Uterus (tissue), 4 donors: Measurements from ENCODE around the gene MBP. TPM values are rescaled to one million over a fixed set of nuclear protein-coding genes. Genes with fewer than 3 reads are reported as not detected.

Experiments
- DNase-seq, 2 donors: peaks; one replicate each; pipeline ENCODE4 v3.0.0-alpha.2; 2019 to 2020
- H3K27ac ChIP-seq, 2 donors: fragments of 200-600 bp; sonication (generic); 1 replicate in 1 of 2; 2 replicates in 1 of 2; pipeline ENCODE4 v1.5.1; 2016 to 2018
- H3K27me3 ChIP-seq, 2 donors: fragments of 200-600 bp; sonication (generic); one replicate each; pipeline ENCODE4 v1.5.1; 2018 to 2019; ENCODE audit warnings: control low read depth in 1 of 2
- H3K36me3 ChIP-seq, 2 donors: fragments of 200-600 bp; sonication (generic); one replicate each; pipeline ENCODE4 v1.5.1; 2019; ENCODE audit warnings: control low read depth in 1 of 2
- H3K4me1 ChIP-seq, 2 donors: fragments of 200-600 bp; sonication (generic); one replicate each; pipeline ENCODE4 v1.5.1; 2018 to 2019; ENCODE audit warnings: control low read depth in 1 of 2
- H3K4me3 ChIP-seq, 2 donors: fragments of 200-600 bp; sonication (generic); 1 replicate in 1 of 2; 2 replicates in 1 of 2; pipeline ENCODE4 v1.5.1; 2018 to 2019; ENCODE audit warnings: mild to moderate bottlenecking in 1 of 2
- H3K9me3 ChIP-seq, 2 donors: fragments of 200-600 bp; sonication (generic); one replicate each; pipeline ENCODE4 v1.5.1; 2019; ENCODE audit warnings: control low read depth in 1 of 2
- POLR2A ChIP-seq, 2 donors: fragments of 450-650 bp; IDR thresholded peaks; one replicate each; pipeline ENCODE4 v1.6.1; 2016; ENCODE audit warnings: antibody characterized with exemption in 2 of 2, mild to moderate bottlenecking in 1 of 2, moderate library complexity in 1 of 2
- intact Hi-C: fragments of 100-400 bp; cut with DNase I; formaldehyde crosslinking; loops from one replicate; pipeline ENCODE4 v1.15.1; 2023; ENCODE audit warnings: low total_unique reads
- total RNA-seq, 4 donors: library from RNA; depleted of rRNA in 3 of 4; stranded (reverse); fragments of >200 nt in 3 of 4; gene quantifications; one replicate each; pipeline versions ENCODE4 v1.1.0 to v1.2.4, GENCODE V29; 2014 to 2023
- TF ChIP-seq, protein P1 (sequence below), 4 experiments: fragments of 200-600 bp in 2 of 4; fragments of 450-650 bp in 2 of 4; sonication (generic) in 2 of 4; IDR thresholded peaks; one replicate each; pipeline ENCODE4 v1.5.1; 2016 to 2019; ENCODE audit warnings: antibody characterized with exemption in 4 of 4, mild to moderate bottlenecking in 2 of 4, moderate library complexity in 1 of 4
- donor health status: DM: yes; HTN: yes; CAD: no.

MBP gene
- total RNA-seq, 4 donors from 2014 or later = 12.1 to 52.2 (median 19.8) TPM

DNA sequence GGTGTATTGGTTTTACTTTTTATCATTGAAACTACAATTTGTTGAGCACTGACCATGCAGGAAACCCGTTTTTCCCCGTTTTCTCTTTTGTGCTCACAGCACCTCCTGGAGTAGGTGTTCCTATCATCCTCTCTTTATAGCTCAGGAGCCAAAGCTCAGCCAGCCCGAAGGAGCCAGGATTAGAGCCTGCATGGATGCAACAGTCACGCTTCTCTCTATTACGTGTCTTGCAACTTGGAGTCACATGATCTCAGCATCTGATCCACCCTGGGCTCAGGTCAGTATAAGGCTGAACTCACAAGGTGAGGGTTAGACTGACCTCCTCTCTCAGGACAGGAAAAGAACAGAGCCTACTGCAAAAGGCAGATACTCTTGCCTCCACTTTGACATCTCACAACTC is 150.5 kb downstream of the MBP start:
- no peaks in the 10 kb centered on the region for H3K27me3 ChIP-seq
- no peak overlapping the region for H3K4me3 ChIP-seq
- H3K27ac ChIP-seq = no peak overlapping the region
- H3K9me3 ChIP-seq = no peaks in the 10 kb centered on the region
- no peaks in the 10 kb centered on the region for H3K4me1 ChIP-seq
- no peaks in the 10 kb centered on the region for H3K36me3 ChIP-seq
- no peak for DNase-seq
- TF ChIP-seq POLR2A (IDR thresholded peaks at IDR 0.05) = no peak
- TF ChIP-seq, protein P1, sequence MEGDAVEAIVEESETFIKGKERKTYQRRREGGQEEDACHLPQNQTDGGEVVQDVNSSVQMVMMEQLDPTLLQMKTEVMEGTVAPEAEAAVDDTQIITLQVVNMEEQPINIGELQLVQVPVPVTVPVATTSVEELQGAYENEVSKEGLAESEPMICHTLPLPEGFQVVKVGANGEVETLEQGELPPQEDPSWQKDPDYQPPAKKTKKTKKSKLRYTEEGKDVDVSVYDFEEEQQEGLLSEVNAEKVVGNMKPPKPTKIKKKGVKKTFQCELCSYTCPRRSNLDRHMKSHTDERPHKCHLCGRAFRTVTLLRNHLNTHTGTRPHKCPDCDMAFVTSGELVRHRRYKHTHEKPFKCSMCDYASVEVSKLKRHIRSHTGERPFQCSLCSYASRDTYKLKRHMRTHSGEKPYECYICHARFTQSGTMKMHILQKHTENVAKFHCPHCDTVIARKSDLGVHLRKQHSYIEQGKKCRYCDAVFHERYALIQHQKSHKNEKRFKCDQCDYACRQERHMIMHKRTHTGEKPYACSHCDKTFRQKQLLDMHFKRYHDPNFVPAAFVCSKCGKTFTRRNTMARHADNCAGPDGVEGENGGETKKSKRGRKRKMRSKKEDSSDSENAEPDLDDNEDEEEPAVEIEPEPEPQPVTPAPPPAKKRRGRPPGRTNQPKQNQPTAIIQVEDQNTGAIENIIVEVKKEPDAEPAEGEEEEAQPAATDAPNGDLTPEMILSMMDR (IDR thresholded peaks at IDR 0.05) = no peak
- intact Hi-C loops = loop anchor here (10.0 kb wide), 1 partner anchor 177 kb away; no protein-coding TSS in a partner anchor

DNA sequence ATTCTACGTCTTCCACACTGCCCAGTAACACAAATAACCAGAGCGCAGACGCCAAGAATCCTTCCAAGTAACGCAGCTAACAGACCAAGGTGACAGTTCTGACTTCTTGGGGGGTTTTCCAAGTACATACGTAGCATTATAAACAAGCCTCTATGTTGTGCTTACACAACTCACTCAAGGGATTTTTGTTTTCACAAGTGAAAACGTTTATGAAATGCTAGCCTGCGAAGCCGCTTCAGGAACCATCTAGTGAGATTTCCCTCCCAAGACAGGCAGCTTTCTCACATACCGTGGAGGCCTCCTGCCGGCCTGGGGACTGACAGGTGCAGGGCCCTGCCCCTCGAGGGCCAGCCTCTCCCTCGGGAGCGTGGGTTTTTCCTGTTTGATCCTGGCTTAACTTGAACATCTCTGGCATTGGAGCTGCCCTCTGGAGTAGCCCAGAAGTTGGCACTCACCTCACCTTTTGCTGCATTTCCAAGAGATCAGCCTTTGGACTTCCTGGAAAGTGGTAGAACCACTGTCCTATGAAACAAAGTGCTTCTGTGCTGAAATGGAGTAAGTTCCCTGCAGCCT is 151.1 kb downstream of the MBP start:
- intact Hi-C loops = loop anchor here (10.0 kb wide), 1 partner anchor 177 kb away; no protein-coding TSS in a partner anchor
- Histone ChIP-seq H3K27me3 (no peaks in the 10 kb centered on the region), H3K4me1 (no peaks in the 10 kb centered on the region), H3K9me3 (no peaks in the 10 kb centered on the region), H3K4me3 (no peak overlapping the region), H3K36me3 (no peaks in the 10 kb centered on the region), H3K27ac (no peak overlapping the region)
- no peak for DNase-seq
- no peak for TF ChIP-seq POLR2A (IDR thresholded peaks at IDR 0.05)
- TF ChIP-seq, protein P1 (IDR thresholded peaks at IDR 0.05) = no peak

DNA sequence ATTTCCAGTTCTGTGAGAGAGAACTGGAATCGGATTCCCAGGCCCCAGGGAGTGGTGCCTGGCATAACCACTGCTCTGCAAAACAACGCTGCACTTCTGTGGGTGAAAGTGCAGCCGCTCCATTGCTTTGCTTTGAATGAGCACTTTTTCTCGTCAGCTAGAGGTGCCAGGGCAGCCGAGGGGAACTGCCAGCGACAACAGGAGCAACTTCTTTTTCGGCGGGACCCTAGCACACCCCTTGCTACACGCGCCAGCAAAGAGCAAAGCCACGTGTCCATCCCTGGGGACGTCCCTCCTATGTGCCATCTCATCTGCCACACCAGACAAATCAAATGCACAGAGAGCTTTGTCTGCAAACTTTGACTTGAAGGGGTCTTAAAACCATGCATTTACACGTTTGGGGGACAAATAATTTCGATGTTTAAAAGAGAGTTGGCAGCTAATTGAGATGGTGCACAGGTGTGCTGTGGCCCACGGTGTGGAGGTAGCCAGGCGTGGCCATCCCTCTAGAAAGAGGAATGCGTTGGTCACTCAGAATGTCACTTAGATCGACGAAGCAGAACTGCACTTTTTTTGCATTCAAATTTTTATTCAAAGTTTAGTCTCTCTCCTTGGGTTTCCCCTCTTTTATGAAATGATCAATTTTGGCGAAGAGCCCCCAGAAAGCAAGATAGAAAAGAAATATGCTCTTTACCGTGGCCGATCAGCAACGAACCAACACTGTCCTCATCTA is 151.8 kb downstream of the MBP start:
- no peak for DNase-seq
- intact Hi-C loops = loop anchor here (10.0 kb wide), 1 partner anchor 176 kb away; no protein-coding TSS in a partner anchor
- Histone ChIP-seq H3K27me3 (no peaks in the 10 kb centered on the region), H3K4me3 (no peak overlapping the region), H3K27ac (no peak overlapping the region), H3K9me3 (no peaks in the 10 kb centered on the region), H3K4me1 (no peaks in the 10 kb centered on the region), H3K36me3 (no peaks in the 10 kb centered on the region)
- TF ChIP-seq, protein P1 (IDR thresholded peaks at IDR 0.05) = no peak
- TF ChIP-seq POLR2A (IDR thresholded peaks at IDR 0.05) = no peak

DNA sequence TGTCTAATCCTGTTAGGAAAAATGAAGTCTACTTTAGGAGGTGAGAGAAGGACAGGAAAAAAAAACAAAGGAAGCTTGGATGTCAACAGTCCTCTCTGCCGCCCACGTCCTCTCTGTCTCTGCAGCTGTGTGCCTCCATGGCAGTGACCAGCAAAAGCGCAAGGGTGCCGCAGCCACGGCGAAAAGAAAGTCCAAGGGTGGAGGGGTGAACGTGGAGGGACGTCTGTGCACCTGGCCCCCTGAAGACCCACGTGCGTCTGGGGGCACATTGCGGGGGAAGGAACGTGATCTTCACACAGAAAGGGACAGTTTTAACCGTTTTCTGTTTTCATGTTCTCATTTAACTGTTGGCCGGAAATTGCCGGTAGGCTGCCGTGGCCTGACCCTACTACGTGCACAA is 152.7 kb downstream of the MBP start:
- Histone ChIP-seq H3K4me3 (no peak overlapping the region), H3K36me3 (no peaks in the 10 kb centered on the region), H3K9me3 (no peaks in the 10 kb centered on the region), H3K4me1 (no peaks in the 10 kb centered on the region), H3K27ac (no peak overlapping the region), H3K27me3 (no peaks in the 10 kb centered on the region)
- intact Hi-C loops = loop anchor here (10.0 kb wide), 1 partner anchor 175 kb away; no protein-coding TSS in a partner anchor
- no peak for DNase-seq
- TF ChIP-seq POLR2A (IDR thresholded peaks at IDR 0.05) = no peak
- TF ChIP-seq, protein P1 (IDR thresholded peaks at IDR 0.05) = no peak

DNA sequence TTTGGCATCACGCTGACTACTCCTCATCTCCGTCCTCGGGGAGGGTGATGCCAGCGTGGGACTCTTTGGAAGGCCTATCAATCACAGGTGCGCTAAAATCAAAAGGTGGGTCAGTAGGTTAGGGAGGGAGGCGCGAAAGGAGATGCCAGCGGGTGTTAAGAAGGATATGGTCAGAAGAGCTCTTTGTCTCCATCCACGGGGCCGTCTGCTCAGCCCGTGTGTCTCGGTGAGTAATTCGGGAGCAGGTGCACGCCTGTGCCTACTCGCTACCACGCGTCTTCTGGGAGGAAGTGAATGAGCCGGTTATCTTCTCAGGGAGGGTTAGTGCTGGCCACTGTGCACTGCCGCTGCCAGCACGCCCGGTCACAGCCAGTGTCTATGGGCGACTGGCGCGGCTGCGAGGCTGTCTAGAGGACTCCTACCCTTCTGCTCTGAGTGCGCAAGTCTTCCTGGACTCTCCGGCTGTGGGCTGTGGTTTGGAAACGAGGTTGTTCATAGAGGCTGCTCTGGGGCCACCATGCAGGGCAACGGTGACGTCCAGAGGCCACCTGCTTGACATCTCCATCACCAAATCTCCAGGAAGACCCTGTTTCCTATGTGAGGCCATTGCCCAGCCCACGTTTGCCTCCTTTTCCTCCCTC is 153.4 kb downstream of the MBP start:
- Histone ChIP-seq H3K36me3 (no peaks in the 10 kb centered on the region), H3K27ac (no peak overlapping the region), H3K4me1 (no peaks in the 10 kb centered on the region), H3K27me3 (no peaks in the 10 kb centered on the region), H3K4me3 (no peak overlapping the region), H3K9me3 (no peaks in the 10 kb centered on the region)
- DNase-seq = no peak
- intact Hi-C loops = no loop called here
- TF ChIP-seq, protein P1 (IDR thresholded peaks at IDR 0.05) = no peak
- no peak for TF ChIP-seq POLR2A (IDR thresholded peaks at IDR 0.05)
